ENCODE measurements around the gene TBCD.

GRCh38 chr17:82980632-82981031 is 228.8 kb downstream of the TBCD start:
- TF ChIP-seq CTCF (conservative IDR thresholded peaks at IDR 0.05; ENCODE audit: low read depth, low read length) (no peak), EZH2 (IDR thresholded peaks at IDR 0.05; ENCODE audit: low read length, unreplicated experiment) (no peak)
